ENCODE measurements around the gene ATP9A.

GRCh38 chr20:51594236-51595057, 173.7 kb downstream of the ATP9A start:
- TF ChIP-seq POLR2A (IDR thresholded peaks at IDR 0.05; ENCODE audit: low read depth, low read length), result no peak
- TF ChIP-seq POLR2AphosphoS5 (IDR thresholded peaks at IDR 0.05; ENCODE audit: low read depth, low read length), result no peak
- TF ChIP-seq TAF1 (IDR thresholded peaks at IDR 0.05; ENCODE audit: low read depth, low read length), result no peak
- TF ChIP-seq SPI1 (IDR thresholded peaks at IDR 0.05; ENCODE audit: low read depth, low read length), result no peak
- TF ChIP-seq POU2F2 (IDR thresholded peaks at IDR 0.05; ENCODE audit: low read depth, low read length), result no peak
- TF ChIP-seq PAX5 (IDR thresholded peaks at IDR 0.05; ENCODE audit: insufficient read depth, low read length, severe bottlenecking), result no peak
